PC-3 (cell line): Measurements from ENCODE around the gene ATP2B2. TPM values are rescaled to one million over a fixed set of nuclear protein-coding genes. Genes with fewer than 3 reads are reported as not detected.

Experiments used
- ATAC-seq: fragments of 200-7000 bp; cut with Tn5 transposase; 2 replicates; pipeline ENCODE4 v1.9.1; 2020; ENCODE audit warnings: mild to moderate bottlenecking, moderate library complexity
- BruUV-seq: library from RNA; stranded (reverse); fragments of 400-500 nt; replicated peaks from 2 replicates; lab custom pipeline; 2021; lab: Mats Ljungman, UMichigan
- CTCF ChIA-PET: fragments of 300-600 bp; sonication (Branson Sonifier 250); formaldehyde crosslinking; loops from one replicate; lab custom pipeline; 2022; ENCODE audit warnings: antibody characterized with exemption; lab: Charles Lee
- POLR2A ChIA-PET: fragments of 300-600 bp; sonication (Branson Sonifier 250); formaldehyde crosslinking; loops from one replicate; lab custom pipeline; 2022; ENCODE audit warnings: antibody characterized with exemption; ENCODE audit not compliant: unreplicated experiment; lab: Charles Lee
- DNase-seq: peaks from one replicate; pipeline ENCODE4 v3.0.0-alpha.2; 2015
- H2AFZ ChIP-seq: fragments of 300-600 bp; sonication (generic); 2 replicates; pipeline ENCODE4 v1.6.0; 2016; ENCODE audit warnings: antibody characterized with exemption, low read length
- H3F3A ChIP-seq: fragments of 300-600 bp; sonication (generic); one replicate; pipeline ENCODE4 v1.6.0; 2017; ENCODE audit warnings: antibody characterized with exemption, low read length, control low read depth, mild to moderate bottlenecking; ENCODE audit not compliant: unreplicated experiment
- H3K27ac ChIP-seq: fragments of 300-600 bp; sonication (generic); 2 replicates; pipeline ENCODE4 v1.5.1; 2016; ENCODE audit warnings: mild to moderate bottlenecking, low read length
- H3K27me3 ChIP-seq: fragments of 300-600 bp; sonication (generic); 2 replicates; pipeline ENCODE4 v1.6.1; 2016; ENCODE audit warnings: low read length, mixed read lengths
- H3K36me3 ChIP-seq: fragments of 300-600 bp; sonication (generic); 2 replicates; pipeline ENCODE4 v1.6.1; 2016; ENCODE audit warnings: low read depth, mixed run types, low read length, mixed read lengths
- H3K4me1 ChIP-seq: fragments of 300-600 bp; sonication (generic); 2 replicates; pipeline ENCODE4 v1.5.1; 2016; ENCODE audit warnings: low read length; ENCODE audit not compliant: insufficient read depth
- H3K4me2 ChIP-seq: fragments of 300-600 bp; sonication (generic); 2 replicates; pipeline ENCODE4 v1.6.0; 2016; ENCODE audit warnings: low read length
- H3K4me3 ChIP-seq: fragments of 300-600 bp; sonication (generic); 2 replicates; pipeline ENCODE4 v1.5.1; 2016; ENCODE audit warnings: mild to moderate bottlenecking, low read length, mixed read lengths
- H3K79me2 ChIP-seq: fragments of 300-600 bp; sonication (generic); 2 replicates; pipeline ENCODE4 v1.6.1; 2017; ENCODE audit warnings: low read length, mixed read lengths
- H3K9ac ChIP-seq: fragments of 300-600 bp; sonication (generic); 2 replicates; pipeline ENCODE4 v1.6.0; 2016; ENCODE audit warnings: mild to moderate bottlenecking, low read length
- H3K9me2 ChIP-seq: fragments of 300-600 bp; sonication (generic); replicated peaks from 2 replicates; pipeline ENCODE4 v1.6.1; 2016; ENCODE audit warnings: mixed run types, low read length, mixed read lengths
- H3K9me3 ChIP-seq: fragments of 300-600 bp; sonication (generic); 2 replicates; pipeline ENCODE4 v1.6.1; 2016; ENCODE audit warnings: low read length, mixed read lengths
- H4K20me1 ChIP-seq: fragments of 300-600 bp; sonication (generic); 2 replicates; pipeline ENCODE4 v1.6.1; 2016; ENCODE audit warnings: low read length, mixed read lengths
- EZH2 ChIP-seq: fragments of 300-600 bp; sonication (generic); IDR thresholded peaks from one replicate; pipeline ENCODE4 v1.6.1; 2017; ENCODE audit warnings: antibody characterized with exemption, mild to moderate bottlenecking, low read length; ENCODE audit not compliant: unreplicated experiment
- EZH2phosphoT487 ChIP-seq: fragments of 300-600 bp; sonication (generic); IDR thresholded peaks from 2 replicates; pipeline ENCODE4 v1.6.1; 2018; ENCODE audit warnings: mild to moderate bottlenecking, antibody characterized with exemption, low read length, borderline replicate concordance
- intact Hi-C: fragments of 100-400 bp; cut with micrococcal nuclease; formaldehyde crosslinking; loops from 2 replicates; pipeline ENCODE4 v1.9.0; 2023
- total RNA-seq: library from RNA; depleted of rRNA; stranded (reverse); fragments of >200 nt; gene quantifications from 2 replicates; pipeline ENCODE4 v1.2.3, GENCODE V29; 2014
- TF ChIP-seq, protein P1 (sequence below): fragments of 300-600 bp; sonication (generic); conservative IDR thresholded peaks from 2 replicates; pipeline ENCODE4 v1.5.1; 2017; ENCODE audit warnings: antibody characterized with exemption, low read depth, mild to moderate bottlenecking, low read length

The ATP2B2 gene
- total RNA-seq, 1 experiment from 2014 or later, result not detected

DNA sequence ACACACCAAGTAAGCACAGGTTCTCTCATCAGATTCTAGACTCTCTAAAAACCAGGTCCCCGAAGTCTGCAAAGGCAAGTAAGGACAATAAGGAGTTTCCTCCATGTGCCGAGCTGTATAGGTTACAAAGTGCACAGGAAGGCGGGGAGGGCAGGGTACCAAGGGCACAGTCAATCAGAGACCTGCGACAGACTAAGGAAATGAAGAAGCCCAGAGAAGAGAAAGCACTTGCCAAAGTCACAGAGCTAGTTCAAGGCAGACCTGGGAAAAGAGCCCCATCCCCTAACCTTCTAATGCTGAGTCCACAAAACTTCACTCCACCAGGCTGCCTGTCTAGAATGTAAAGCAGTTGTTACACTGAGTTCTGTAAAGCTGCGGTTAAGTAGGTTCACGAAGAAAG is 186.1 kb downstream of the ATP2B2 start:
- DNase-seq (no peak), ATAC-seq (no peak)
- ChIA-PET POLR2A (interaction anchor here (0.6 kb wide), 1 partner anchor 33 kb away, joined by 3 read pairs; no protein-coding TSS in a partner anchor), CTCF (no interaction called here)
- Histone ChIP-seq H3K4me2 (peak overlapping the region; percentile 92), H3K79me2 (peaks cover 32% of the 10 kb centered on the region), H3K27ac (no peak overlapping the region), H3K36me3 (peaks cover 41% of the 10 kb centered on the region), H2AFZ (no peak overlapping the region), H3K4me3 (peak overlapping the region; percentile 87), H4K20me1 (peaks cover 15% of the 10 kb centered on the region; the same call in 1 of the 2 replicates), H3K27me3 (no peaks in the 10 kb centered on the region), H3K9me2 (no peaks in the 10 kb centered on the region), H3K4me1 (no peaks in the 10 kb centered on the region; the same call in 1 of the 2 replicates), H3F3A (no peaks in the 10 kb centered on the region), H3K9me3 (no peaks in the 10 kb centered on the region), H3K9ac (no peak overlapping the region; the same call in 1 of the 2 replicates)
- intact Hi-C loops, result no loop called here
- TF ChIP-seq, protein P1, sequence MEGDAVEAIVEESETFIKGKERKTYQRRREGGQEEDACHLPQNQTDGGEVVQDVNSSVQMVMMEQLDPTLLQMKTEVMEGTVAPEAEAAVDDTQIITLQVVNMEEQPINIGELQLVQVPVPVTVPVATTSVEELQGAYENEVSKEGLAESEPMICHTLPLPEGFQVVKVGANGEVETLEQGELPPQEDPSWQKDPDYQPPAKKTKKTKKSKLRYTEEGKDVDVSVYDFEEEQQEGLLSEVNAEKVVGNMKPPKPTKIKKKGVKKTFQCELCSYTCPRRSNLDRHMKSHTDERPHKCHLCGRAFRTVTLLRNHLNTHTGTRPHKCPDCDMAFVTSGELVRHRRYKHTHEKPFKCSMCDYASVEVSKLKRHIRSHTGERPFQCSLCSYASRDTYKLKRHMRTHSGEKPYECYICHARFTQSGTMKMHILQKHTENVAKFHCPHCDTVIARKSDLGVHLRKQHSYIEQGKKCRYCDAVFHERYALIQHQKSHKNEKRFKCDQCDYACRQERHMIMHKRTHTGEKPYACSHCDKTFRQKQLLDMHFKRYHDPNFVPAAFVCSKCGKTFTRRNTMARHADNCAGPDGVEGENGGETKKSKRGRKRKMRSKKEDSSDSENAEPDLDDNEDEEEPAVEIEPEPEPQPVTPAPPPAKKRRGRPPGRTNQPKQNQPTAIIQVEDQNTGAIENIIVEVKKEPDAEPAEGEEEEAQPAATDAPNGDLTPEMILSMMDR, result no peak
- no peak for TF ChIP-seq EZH2phosphoT487
- TF ChIP-seq EZH2, result no peak
- no TSS peak for BruUV-seq

DNA sequence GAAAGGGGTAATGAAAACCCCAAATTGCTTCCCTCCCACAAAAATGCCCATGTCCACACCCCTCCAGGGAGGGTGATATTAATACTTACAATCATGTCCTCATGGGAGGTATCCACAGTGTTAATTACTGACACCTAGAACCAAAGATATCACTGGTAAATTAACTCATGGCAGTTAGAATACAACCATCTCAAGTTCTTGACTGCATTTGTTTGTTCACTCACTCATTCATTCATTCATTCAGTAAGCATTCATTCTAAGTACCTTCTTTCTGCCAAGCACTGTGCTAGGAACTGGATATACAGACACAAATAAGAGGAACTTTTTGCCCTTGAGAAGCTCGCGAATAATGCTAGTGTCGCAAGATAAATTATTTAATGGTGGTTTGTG is 187.4 kb downstream of the ATP2B2 start:
- peaks cover 32% of the 10 kb centered on the region for H3K79me2 ChIP-seq
- no peaks in the 10 kb centered on the region for H3F3A ChIP-seq
- POLR2A ChIA-PET, result no interaction called here
- DNase-seq (no peak), ATAC-seq (no peak)
- CTCF ChIA-PET, result no interaction called here
- H3K4me1 ChIP-seq, result no peaks in the 10 kb centered on the region; the same call in 1 of the 2 replicates
- intact Hi-C loops, result no loop called here
- peaks cover 50% of the 10 kb centered on the region for H3K36me3 ChIP-seq
- H3K9me2 ChIP-seq, result no peaks in the 10 kb centered on the region
- H3K9me3 ChIP-seq, result no peaks in the 10 kb centered on the region
- no peaks in the 10 kb centered on the region for H3K27me3 ChIP-seq
- no peak overlapping the region for H2AFZ ChIP-seq
- H3K4me2 ChIP-seq, result no peak overlapping the region
- BruUV-seq, result no TSS peak
- no peak overlapping the region for H3K27ac ChIP-seq
- H4K20me1 ChIP-seq, result peaks cover 15% of the 10 kb centered on the region; the same call in 1 of the 2 replicates
- TF ChIP-seq EZH2phosphoT487 (no peak), EZH2 (no peak)
- TF ChIP-seq, protein P1, result no peak
- no peak overlapping the region for H3K4me3 ChIP-seq
- H3K9ac ChIP-seq, result no peak overlapping the region

DNA sequence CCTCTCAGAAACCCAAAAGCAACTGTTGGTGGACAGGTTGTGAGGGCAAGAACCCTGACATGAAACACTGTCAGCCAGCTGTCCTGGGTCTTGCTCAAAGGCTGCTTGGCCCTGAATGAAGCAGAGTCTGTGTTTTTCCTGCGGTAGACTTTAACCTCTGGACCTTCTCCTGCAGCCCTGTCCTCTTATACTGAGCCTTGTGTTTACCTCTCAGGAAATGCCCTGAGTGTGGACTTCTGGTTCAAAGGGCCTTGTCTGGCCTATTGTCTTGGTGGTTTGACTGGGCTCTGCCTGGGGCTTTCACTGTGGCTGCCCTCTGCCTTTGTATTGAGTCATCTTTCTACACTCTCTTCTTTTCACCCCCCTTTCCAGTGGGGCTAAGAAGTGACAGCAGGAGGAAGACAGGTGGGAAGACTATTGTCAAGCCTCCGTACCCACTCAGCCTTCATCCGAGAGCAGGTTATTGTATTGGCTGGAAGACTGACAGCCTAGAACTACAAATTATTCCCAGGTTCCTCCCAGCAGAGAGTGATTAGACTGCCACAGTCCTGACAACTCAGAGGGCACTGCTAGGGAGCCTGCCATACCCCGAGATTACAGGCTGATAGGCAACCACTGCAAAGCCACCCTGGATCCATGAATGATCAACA is 187.9 kb downstream of the ATP2B2 start:
- H3K4me1 ChIP-seq, result no peaks in the 10 kb centered on the region; the same call in 1 of the 2 replicates
- no TSS peak for BruUV-seq
- H3K79me2 ChIP-seq, result peaks cover 32% of the 10 kb centered on the region
- DNase-seq (no peak), ATAC-seq (no peak)
- H3K27ac ChIP-seq, result no peak overlapping the region
- peaks cover 55% of the 10 kb centered on the region for H3K36me3 ChIP-seq
- ChIA-PET POLR2A (no interaction called here), CTCF (no interaction called here)
- H3K4me2 ChIP-seq, result no peak overlapping the region
- H3K9ac ChIP-seq, result no peak overlapping the region
- H3F3A ChIP-seq, result no peaks in the 10 kb centered on the region
- intact Hi-C loops, result no loop called here
- no peaks in the 10 kb centered on the region for H3K9me3 ChIP-seq
- TF ChIP-seq, protein P1, result no peak
- TF ChIP-seq EZH2phosphoT487 (no peak), EZH2 (no peak)
- no peak overlapping the region for H2AFZ ChIP-seq
- no peak overlapping the region for H3K4me3 ChIP-seq
- H4K20me1 ChIP-seq, result peaks cover 15% of the 10 kb centered on the region; the same call in 1 of the 2 replicates
- H3K9me2 ChIP-seq, result no peaks in the 10 kb centered on the region
- H3K27me3 ChIP-seq, result no peaks in the 10 kb centered on the region
